LNCaP clone FGC (cell line): ENCODE results near the gene C1orf226.

Experiments
- DNase-seq: peaks from one replicate; pipeline ENCODE4 v3.0.0-alpha.2; 2011; ENCODE audit warnings: low read depth
- H3K4me3 ChIP-seq: 2 replicates; pipeline ENCODE4 v1.5.1; 2011; ENCODE audit warnings: mild to moderate bottlenecking, low read depth, low read length, control low read depth
- TF ChIP-seq, protein P1 (sequence below): IDR thresholded peaks from 2 replicates; pipeline ENCODE4 v1.5.1; 2012; ENCODE audit warnings: mild to moderate bottlenecking; ENCODE audit not compliant: control insufficient read depth, insufficient read depth; ENCODE audit errors: extremely low read depth

The C1orf226 gene, protein sequence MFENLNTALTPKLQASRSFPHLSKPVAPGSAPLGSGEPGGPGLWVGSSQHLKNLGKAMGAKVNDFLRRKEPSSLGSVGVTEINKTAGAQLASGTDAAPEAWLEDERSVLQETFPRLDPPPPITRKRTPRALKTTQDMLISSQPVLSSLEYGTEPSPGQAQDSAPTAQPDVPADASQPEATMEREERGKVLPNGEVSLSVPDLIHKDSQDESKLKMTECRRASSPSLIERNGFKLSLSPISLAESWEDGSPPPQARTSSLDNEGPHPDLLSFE

DNA sequence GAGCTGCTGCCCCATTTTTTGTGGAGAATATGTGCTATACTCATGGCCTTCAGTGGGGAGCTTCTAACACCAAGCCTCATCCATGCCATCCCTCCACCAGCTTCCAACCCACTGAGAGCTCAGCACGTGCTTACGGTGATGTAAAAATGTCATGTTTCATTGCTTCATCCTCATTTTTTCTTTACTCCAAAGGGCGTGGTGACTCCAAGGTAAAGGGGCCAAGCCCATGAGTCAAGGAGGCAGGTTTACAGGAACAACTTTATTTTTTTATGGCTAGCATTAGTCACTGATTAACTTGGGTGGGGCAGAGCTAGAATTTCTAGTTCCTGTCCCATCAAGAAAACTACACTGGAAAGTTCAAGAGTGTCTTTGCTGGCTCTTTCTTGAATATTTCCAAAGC lies at the start of gene C1orf226:
Gene C1orf226, plus strand, starts transcription at position 346 of the 400 bp plus-strand sequence. CDS start 174 bp downstream, outside the sequence.
- no peak within 1 kb of the TSS for H3K4me3 ChIP-seq
- DNase-seq: no peak
- TF ChIP-seq, protein P1, sequence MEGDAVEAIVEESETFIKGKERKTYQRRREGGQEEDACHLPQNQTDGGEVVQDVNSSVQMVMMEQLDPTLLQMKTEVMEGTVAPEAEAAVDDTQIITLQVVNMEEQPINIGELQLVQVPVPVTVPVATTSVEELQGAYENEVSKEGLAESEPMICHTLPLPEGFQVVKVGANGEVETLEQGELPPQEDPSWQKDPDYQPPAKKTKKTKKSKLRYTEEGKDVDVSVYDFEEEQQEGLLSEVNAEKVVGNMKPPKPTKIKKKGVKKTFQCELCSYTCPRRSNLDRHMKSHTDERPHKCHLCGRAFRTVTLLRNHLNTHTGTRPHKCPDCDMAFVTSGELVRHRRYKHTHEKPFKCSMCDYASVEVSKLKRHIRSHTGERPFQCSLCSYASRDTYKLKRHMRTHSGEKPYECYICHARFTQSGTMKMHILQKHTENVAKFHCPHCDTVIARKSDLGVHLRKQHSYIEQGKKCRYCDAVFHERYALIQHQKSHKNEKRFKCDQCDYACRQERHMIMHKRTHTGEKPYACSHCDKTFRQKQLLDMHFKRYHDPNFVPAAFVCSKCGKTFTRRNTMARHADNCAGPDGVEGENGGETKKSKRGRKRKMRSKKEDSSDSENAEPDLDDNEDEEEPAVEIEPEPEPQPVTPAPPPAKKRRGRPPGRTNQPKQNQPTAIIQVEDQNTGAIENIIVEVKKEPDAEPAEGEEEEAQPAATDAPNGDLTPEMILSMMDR: no peak

DNA sequence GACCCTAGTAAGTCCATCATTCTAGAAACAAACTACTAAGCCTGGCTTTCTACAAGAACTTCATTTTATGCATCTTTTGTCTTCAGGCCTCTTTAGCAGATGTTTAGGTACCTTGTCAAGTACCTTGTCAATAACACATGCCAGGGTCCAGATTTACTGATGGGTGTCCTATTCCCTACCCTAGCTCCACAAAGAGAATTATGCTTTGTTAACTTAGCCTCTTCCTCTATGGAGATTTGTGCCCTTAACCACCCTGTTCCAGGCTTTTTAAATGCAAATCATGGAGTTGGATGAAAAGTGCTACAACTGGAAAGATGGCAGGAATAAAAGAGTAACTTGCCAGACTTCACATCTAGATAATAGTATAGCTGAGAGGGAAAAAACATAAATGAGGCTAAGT lies 47.5 kb upstream of the C1orf226 start:
- no peak overlapping the region for H3K4me3 ChIP-seq
- TF ChIP-seq, protein P1: no peak
- no peak for DNase-seq

DNA sequence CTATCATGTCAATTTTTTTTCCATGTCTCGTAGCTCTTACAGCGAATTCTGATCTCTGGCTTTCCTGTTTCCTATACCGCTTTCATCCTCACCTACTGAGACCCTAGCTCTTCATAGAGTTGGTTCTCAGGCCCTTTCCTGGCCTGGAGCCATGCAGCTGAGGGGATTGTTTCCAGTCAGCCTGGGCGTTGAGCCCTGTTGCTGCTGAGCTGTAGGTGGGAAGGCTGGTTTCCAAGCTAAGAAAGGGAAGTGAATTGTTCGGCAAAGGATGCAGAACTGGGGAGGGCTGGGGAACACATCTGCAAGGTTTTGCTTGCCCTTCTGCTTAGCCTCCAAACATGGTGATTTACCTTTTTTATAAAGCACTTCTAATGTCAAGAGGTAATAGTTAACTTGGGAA lies 46.4 kb upstream of the C1orf226 start:
- TF ChIP-seq, protein P1: no peak
- DNase-seq: no peak
- H3K4me3 ChIP-seq: no peak overlapping the region

DNA sequence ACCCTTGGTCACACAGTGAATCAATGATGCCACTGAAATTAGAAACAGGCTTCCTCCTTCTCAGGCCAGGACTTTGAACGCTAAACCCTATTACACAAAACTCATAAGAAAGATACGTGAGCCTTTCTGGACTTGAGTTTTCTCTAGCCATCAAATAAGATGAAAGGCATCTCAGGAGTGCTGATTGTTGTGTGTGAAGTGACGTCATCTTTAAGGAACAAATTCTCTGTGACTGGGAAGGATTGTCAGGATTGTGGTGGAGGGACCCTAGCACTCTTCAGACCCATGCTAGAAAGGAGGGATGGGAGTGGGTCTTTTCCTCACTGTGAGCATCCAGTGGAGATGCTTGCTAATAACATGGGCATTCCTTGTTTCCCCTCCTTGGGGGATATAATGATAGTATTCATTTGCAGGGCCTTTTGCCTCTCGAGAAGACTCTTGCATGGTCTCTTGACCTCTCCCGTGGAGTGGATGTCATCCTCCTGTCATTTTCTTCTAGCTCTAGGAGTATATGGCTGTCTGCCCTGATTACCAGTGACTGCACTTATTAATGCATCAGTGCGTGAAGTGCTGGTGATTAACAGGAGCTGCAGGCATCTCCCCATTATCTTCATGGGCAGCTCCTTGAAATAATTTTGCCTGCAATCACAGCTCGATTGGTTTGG lies 44.8 kb upstream of the C1orf226 start:
- no peak for DNase-seq
- TF ChIP-seq, protein P1: no peak
- no peak overlapping the region for H3K4me3 ChIP-seq

DNA sequence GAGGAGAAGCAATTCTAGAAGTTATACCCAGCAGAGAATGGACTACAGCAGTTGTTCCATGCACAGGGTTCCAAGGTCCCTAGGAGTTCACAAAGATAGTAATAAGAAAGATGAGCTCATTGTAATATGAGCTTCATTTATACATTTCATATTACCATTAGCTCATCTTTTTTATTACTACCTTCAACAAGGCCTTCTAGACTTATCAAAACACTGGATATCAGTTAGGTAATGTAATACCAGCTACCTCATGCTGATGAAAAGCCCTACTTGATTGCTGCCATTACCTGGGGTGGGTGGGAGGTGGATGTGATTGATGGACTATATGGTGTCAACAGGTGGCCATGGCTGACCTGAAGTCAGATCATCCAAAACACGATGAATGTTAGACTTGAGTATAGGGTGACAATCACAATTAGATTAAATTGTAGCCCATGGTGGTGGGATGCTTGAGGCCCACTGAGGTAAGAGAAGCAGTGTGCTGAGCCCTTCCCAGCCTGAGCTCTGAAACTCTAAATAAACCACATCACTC lies 39.0 kb upstream of the C1orf226 start:
- TF ChIP-seq, protein P1: no peak
- no peak overlapping the region for H3K4me3 ChIP-seq
- DNase-seq: no peak

DNA sequence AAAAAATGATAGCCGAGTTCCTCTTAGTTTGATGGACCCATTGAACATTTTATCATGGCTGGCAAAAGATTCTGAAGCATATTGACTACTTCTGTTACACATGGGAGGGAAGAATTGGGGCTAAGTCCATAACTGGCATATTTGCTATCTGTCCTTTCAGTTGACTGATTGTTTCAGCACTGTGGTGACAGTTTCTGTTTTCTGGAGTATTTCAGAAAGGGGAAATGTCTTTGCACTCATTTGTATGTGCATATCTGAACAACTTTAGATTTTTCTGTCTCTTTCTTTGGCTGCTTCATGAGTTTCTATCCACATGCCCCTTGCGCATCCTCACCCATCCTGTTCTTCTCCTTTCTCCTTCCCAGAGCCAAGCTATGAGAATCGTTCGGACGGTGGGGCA lies 38.1 kb upstream of the C1orf226 start:
- no peak for DNase-seq
- TF ChIP-seq, protein P1: no peak
- H3K4me3 ChIP-seq: no peak overlapping the region
